Sciatic nerve (tissue), 2 donors: ENCODE data around the gene CHMP3. TPM values are rescaled to one million over a fixed set of nuclear protein-coding genes. Genes with fewer than 3 reads are reported as not detected.
"Not testable (repeated sequence)": the region's sequence is repeated elsewhere in the genome, so short reads cannot be mapped to it uniquely, and the experiment has no call there.

ENCODE experiments used
- ATAC-seq: fragments of 200-7000 bp; cut with Tn5 transposase; one replicate; pipeline ENCODE4 v1.9.1; 2020; ENCODE audit warnings: mild to moderate bottlenecking, moderate library complexity
- DNase-seq: peaks from one replicate; pipeline ENCODE4 v3.0.0-alpha.2; 2020; ENCODE audit warnings: low spot score
- intact Hi-C: fragments of 100-400 bp; cut with DNase I; formaldehyde crosslinking; loops from one replicate; pipeline ENCODE4 v1.14.2; 2022
- total RNA-seq: library from RNA; stranded (reverse); fragmentation: NEBNext Ultra II Directional; extraction: Animal tissue kit (Norgen Biotek cat#: 25700); gene quantifications from one replicate; pipeline ENCODE4 v1.2.1, GENCODE V29; 2021
- donor health status: DM: no; HTN: no; CAD: no.
- donor health status: DM: no; HTN: no; CAD: no.

CHMP3 gene
- total RNA-seq, 1 donor from 2014 or later, result 127 TPM

DNA sequence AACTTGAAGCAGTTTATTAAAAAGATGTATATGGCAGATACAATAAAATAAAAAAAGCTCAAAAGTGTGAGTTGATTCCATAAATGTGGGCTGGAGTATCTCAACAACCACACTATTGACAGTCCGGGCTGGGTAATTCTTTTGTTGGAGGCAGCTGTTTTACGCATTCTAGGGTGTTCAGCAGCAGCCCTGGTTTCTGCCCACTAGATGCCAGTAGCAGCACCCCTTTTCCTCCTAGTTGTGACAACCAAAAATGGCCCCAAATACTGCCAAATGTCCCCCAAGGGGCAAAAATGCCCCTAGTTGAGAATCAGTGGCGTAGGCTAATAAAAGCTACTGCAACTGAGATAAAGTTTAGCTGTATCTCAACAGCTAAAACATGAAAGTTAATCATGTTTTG, 44.8 kb downstream of the CHMP3 start:
- peak; percentile 65 for ATAC-seq
- DNase-seq, result no peak
- intact Hi-C loops, result no loop called here

DNA sequence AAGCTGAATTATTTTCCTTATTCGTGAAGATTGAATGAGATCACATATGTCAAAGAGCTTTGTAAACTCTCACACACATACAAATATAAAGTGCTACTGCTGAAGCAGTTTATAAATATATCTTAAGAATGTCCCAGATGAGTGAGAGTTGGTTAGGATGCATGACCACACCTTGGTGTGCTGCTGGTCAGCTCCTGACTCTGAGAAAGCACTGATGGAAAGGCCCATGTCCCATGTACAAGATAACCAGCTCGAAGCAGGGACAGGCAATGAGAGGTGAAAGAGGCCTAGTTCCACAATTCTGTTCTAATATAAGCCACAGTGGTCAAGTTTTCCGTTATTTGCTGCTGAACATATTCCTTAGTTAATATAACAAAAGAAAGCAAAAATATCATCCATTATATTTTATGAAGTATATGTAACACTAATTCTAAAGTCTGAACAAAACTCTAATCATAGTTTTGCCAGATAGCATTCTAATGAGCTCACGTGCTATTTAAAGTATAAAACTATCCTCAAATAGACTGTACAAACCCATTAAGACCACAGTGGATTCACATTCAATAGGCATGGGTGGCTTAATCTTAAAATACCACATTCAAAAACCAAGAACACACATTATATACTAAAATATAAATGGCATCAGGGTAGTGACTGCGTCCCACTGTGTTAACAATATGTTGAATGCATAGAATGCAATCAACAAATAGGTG, 49.1 kb downstream of the CHMP3 start:
- DNase-seq, result no peak
- intact Hi-C loops, result no loop called here
- no peak for ATAC-seq

DNA sequence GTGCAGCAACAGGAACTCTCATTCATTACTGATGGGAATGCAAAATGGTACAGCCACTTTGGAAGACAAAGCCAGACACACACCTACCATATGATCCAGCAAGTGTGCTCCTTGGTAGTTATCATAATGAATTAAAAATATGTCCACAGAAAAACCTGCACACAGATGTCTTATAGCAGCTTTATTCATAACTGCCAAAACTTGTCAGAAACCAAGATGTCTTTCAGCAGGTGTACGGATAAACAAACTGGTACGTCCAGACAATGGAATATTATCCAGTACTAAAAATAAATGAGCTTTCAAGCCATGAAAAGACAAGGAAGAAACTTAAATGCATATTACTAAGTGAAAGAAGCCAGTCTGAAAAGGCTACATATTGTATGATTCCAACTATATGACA, 50.4 kb downstream of the CHMP3 start:
- intact Hi-C loops, result no loop called here
- DNase-seq (no peak), ATAC-seq (no peak)

DNA sequence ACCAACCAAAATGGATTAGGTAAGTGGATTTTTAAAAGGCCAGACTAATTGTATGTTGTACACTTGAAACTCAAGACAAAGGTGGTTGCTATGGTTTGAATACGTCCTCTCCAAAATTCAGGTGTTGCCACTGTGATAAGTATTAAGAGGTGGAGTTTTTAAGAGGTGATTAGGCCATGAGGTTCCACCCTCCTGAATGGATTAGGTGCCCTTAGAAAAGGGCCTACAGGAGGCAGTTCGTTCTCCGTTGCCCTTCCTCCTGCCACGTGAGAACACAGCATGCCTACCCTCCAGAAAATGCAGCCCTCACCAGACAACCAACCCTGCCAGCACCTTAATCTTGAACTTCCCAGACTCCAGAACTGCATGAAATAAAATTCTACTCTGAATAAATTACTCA, 51.2 kb downstream of the CHMP3 start:
- intact Hi-C loops, result no loop called here
- DNase-seq, result no peak
- no peak for ATAC-seq

DNA sequence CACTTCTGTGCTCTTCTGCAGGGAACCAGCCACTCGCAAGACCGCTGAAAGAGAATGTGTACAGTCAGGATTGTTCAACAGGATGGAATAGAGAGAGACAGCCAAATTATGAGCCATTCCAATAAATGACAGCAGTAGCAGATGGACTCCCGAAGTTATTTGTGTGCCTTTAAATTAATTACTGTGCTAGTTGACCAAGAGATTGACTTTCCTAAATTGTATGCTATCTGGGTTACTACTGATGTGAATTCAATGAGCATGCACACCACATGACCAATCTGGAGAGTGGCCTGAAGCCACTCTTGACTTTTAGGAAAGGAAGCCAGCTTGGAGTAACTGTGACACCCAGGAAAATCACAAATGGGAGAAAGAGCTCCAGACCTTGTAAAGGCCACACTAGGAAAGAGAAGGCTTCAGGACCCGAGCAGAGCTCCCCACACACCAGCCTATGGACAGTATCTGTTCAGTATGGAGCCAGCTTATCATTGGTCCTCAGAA, 52.8 kb downstream of the CHMP3 start:
- DNase-seq (no peak), ATAC-seq (no peak)
- intact Hi-C loops, result no loop called here

DNA sequence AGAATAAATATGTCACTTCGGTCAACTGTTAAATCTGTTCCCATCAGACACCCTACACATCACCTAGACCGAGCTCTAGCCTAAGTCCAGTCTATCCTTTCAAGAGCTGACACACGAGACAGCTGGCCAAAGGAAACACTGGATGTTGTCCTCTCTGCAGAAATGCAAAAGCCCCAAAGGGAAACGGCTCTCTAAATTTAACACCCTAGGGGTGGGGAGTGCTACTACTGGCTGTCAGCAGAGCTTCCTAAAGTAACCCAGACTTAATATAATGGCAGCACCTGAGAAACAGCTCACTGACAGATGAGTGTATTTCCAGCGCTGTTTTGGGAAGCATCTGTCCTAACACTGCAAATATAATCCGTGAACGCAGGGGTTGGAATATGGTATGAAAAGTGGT, 55.6 kb downstream of the CHMP3 start:
- ATAC-seq (no peak), DNase-seq (no peak)
- intact Hi-C loops, result no loop called here

DNA sequence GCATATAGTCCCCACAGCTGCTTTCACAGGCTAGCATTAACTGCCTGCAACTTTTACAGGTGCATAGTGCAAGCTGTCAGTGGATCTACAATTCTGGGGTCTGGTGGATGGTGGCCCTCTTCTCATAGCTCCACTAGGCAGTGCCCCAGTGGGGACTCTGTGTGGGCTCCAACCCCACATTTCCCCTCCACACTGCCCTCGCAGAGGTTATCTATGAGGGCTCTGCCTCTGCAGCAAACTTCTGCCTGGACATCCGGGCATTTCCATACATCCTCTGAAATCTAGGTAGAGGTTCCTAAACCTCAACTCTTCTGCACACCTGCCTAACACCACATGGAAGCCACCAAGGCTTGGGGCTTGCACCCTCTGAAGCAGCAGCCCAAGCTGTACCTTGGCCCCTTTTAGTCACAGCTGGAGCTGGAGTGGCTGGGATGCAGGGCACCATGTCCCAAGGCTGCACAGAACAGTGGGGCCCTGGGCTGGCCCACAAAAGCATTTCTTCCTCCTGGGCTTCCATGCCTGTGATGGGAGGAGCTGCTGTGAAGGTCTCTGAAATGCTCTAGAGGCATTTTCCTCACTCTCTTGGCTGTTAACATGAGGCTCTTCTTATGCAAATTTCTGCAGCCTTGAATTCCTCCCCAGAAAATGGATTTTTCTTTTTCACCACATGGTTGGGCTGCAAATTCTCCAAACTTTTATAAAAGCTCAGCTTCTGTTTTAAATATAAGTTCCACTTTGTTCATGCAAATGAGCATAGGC, 62.7 kb downstream of the CHMP3 start:
- ATAC-seq, result no peak
- intact Hi-C loops, result no loop called here

DNA sequence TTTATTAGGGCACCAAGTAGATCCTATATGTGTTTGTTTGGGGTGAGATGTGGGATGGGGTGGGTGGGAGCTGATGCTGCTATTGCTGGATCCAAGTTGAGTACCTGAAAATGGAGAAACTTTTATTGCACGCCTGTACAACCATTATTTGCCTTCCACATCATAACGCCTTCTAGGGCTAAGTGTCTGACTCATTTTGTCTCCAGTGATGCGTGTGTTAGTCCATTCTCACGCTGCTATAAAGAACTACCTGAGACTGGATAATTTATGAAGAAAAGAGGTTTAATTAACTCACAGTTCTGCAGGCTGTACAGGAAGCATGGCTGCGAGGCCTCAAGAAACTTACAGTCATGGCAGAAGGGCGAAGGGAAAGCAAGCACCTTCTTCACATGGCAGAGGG, 63.9 kb downstream of the CHMP3 start:
- intact Hi-C loops, result no loop called here
- DNase-seq (no peak), ATAC-seq (no peak)

More for the DNA sequence above, 62.7 kb downstream of the CHMP3 start:
- DNase-seq, result no peak

DNA sequence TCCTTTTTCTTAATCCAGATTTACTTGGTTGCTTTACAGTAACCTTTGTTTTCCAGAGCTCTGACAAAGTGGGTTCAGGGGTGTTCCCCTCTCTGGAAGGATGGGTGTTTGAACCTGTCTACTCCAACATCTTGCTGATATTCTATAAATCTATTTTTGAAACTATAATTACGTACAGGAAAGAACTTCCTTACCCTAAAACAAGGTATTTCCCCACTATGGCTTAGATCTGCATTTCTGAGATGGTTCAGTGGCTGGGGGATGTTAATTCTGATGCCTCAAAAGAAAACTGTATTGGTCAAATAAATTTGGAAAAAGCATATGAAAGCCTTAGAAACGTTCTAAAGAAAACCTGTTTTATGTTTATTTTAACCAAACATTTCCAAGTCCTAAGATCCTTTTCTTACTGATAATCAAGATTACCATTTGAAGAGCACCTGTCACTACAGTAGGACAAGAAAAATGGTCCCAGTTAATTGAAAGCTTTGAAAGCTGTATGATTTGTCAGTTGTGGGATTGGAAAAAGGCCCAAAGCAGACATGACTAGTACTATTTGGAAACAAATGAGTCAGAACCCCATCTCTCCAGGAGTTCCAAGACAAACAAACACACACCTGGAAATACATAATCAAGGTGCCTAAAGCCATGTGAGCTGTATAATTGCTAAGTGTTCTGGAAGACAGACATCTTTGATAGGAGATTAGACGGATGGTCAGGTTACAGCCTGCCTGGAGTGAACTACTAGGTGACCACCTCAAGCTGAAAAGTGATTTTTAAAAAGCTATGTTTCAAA, 64.6 kb downstream of the CHMP3 start:
- ATAC-seq, result no peak
- intact Hi-C loops, result no loop called here
- no peak for DNase-seq

DNA sequence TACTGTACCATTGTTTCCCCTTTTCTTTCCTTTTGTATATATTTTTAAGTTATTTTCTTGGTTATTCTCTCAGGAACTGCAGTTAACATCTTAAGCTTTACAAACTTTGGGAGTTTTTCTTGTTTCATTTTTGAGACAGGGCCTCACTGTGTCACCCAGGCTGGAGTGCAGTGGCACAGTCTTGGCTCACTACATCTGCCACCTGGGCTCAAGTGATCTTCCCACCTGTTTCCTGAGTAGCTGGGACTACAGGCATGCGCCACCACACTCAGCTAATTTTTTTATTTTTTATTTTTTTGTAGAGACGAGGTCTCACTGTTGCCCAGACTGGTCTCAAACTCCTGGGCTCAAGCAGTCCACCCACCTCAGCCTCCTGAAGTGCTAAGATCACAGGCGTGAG, 66.9 kb downstream of the CHMP3 start:
- intact Hi-C loops, ATAC-seq, DNase-seq: not testable (repeated sequence)

DNA sequence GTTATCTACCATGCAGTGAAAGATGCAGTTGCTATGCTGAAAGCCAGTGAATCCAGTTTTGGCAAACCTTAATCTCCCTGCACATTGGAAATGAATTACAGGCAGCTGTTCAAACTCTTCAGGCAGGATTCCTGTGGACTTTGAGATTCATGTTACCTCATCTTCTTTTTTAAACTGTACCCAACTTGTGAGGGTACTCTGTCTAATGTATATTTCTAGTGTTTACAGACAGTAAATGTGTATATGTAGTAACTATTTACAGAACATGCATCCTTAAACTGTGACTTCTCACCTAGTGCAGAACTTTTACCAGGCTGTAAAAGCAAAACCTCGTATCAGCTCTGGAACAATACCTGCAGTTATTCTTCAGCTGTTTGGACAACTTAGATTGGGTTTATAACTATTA, 71.2 kb downstream of the CHMP3 start:
- DNase-seq, result no peak
- ATAC-seq, result no peak
- intact Hi-C loops, result no loop called here

DNA sequence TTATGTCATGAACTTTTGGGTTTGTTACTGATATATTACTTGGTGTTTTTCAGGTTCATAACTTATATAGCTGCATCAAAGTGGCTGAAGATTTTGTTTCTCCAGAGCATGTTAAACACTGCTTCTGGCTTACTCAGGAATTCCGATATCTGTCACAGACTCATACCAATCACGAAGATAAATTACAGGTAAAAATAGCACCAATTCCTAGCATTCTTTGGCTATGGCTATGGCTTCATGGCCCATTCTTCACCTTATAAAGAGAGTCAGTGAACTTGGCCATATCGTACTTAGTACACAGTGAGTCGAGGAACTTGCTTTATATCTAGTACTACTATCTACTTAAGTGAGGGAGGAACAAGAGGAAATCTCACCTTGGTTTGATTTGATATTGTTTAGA, 72.2 kb downstream of the CHMP3 start:
- no peak for DNase-seq
- ATAC-seq, result no peak
- intact Hi-C loops, result no loop called here

DNA sequence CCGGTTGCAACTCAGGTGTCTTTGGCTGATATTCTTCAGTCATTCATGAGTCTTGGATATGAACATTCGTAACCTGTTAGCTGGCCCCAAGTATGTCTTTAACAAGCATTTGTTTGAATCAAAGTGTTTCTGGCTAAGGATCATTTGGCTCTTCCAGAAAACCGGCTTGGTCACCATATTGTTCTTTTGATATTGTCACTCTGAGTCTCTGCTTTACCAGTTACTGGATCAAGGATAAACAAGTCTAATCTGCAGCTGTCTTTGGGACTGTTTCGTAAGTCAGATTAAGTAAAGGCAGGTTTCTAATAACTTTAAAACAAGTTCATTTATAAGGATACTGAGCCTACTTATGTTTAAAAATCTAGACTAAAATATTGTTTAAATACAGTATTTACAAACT, 73.0 kb downstream of the CHMP3 start:
- DNase-seq (no peak), ATAC-seq (no peak)
- intact Hi-C loops, result no loop called here

DNA sequence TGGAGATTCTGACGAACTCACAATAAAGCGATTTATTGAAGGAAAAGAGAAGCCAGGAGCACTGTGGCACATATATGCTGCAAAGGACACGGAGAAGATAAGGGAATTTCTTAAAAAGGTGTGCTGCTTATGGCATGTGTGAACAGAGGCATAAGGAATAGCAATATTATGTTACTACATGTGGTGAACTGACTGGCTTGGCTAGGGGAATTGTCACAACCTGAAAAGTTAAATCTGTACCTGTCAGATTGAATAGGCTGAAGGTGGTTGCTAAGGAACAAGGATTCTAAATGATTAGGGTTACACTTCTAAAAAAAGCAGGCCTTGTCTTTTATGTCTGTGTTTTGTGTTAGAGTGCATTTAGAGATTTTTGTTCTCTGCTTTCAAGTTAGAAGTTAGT, 73.7 kb downstream of the CHMP3 start:
- no peak for DNase-seq
- intact Hi-C loops, result no loop called here
- no peak for ATAC-seq

DNA sequence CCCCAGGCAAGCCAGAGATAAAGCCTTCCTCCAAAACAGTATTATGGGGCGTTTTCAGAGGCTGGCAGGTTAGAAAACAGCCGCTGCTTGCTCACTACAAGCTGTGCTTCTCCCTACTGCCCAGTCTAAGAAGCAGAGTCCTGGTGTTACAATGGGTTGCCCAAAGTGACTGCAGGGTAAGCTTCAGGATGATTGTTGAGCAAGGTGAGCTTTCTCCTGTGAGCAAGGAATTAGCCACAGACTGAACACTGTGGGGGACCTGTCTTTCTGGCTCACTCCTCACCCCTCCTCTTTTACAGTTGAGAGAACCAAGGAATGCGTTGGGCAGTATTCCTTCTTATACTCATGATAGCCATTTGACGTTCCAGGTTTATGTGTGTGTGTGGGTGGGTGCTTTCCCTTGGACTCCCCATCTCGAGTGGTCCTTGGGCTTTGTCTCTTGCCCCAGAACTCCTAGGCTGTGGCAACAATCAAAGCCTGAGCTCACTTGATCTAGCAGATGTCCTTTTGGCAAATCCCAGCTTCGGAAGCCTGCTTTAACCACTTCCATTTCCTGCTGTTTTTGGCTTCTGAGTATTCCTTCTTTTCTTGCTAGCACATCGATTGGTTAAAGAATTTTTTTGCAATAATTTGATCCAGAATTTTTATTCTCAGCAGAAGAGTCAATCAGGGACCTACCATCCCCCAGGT, 74.5 kb downstream of the CHMP3 start:
- ATAC-seq (no peak), DNase-seq (no peak)
- intact Hi-C loops, result no loop called here

DNA sequence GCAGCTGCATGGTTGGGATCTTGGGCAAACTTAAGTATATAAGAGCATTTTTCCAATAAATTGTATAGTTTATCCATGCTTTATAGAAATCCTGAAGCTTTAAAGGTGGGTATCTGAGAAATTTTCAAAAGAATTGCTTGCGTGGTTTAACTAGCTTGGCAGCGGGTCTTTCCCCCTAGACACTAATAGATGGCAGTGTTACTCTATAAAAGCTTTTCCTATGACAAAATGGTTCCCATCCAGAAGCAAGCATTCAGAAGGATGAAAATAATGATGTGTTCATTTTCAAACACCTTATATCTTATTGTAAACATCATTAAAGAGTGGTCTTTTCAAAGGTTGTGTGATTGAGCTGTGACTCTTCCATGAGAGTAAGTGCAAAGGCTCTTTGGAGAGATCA, 76.2 kb downstream of the CHMP3 start:
- intact Hi-C loops, result no loop called here
- DNase-seq (no peak), ATAC-seq (no peak)

DNA sequence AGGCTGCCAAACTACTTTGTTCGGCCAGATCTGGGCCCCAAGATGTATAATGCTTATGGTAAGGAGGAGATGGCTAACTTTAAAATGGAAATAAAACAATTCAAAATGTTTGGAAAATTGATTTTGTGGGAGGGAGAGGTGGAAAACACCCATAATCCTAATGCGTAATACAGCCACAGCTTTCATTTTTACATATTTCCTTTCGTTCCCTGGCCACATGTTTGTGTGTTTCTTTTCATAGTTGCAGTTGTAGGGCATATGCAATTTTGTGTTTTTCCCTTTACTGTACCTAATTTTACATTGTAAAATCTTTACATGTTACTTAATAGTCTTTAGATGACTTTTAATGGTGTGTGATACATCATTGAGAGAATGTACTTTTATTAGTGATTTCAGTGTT, 77.4 kb downstream of the CHMP3 start:
- intact Hi-C loops, result no loop called here
- ATAC-seq, result no peak
- DNase-seq, result no peak

DNA sequence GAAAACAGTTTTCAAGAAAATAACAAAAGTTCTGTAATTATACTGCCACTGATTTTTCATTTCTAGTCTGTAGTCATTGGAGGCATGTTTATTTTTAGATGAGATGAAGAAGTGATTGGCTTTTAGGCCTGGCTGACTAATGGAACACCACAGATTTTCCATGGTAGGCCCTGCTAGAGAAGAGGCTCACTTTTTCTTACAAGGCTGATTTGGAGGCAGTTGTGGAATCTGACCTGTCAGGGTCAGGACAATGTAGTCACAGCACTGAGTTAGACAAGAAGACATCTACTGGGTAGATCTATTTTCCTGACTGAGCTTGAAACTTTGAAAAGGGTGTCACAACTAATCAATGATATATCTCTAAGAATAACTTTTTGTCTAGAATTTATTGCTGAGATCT, 78.1 kb downstream of the CHMP3 start:
- ATAC-seq (no peak), DNase-seq (no peak)
- intact Hi-C loops, result no loop called here

DNA sequence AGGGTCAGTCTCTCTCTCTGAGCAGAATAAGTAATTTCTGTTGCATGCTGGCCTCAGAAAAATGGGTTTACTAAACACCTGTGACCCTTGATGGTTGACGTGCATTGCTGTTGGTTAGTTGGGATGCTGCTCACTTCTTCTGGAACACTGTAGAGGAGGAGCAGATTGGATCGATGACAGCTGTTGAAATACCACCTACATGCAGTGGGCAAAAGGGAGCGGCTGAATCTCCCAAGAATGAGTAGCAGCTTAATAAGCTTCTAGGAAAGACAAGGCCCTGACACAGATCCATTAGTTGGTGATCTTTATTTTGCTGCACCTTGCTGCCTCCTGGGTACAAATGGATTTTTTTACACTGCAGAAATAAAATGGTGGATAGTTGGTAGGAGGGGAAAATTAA, 78.9 kb downstream of the CHMP3 start:
- DNase-seq (no peak), ATAC-seq (no peak)
- intact Hi-C loops, result no loop called here
